GM19025 (cell line): ENCODE results near the gene NCOA4.
"Not testable (repeated sequence)": the region's sequence is repeated elsewhere in the genome, so short reads cannot be mapped to it uniquely, and the experiment has no call there.

Experiments used
- ATAC-seq: cut with Tn5 transposase; IDR thresholded peaks from one replicate; pipeline ENCODE4 v1.9.1; 2021; ENCODE audit warnings: mild to moderate bottlenecking, low read depth, moderate library complexity; ENCODE audit not compliant: unreplicated experiment

Gene NCOA4

GRCh38 chr10:45997994-45998763, 32.2 kb downstream of the NCOA4 start:
- ATAC-seq, result no peak

- no peak for ATAC-seq
These were observed 32.9 kb downstream of the NCOA4 start for GRCh38 chr10:45997557-45997956.

DNA sequence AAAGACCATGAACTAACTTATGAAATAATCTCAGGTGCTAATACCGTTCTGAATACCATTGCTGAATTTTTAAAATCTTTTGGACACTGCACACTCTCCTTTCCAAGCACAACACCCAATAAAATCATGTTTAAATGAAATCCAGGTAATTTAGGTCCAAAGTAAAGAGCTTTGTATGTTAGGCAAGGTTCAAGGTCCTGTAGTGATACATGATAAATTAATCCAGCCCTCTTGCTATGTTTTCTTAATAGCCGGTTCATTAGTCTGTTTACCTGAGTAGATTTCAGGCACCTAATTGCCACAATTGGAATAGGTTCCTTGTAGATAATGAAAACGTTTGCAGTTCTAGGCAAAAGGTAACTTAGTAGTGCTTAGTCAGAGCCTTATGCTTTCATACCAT, 44.8 kb downstream of the NCOA4 start:
- not testable (repeated sequence) for ATAC-seq

DNA sequence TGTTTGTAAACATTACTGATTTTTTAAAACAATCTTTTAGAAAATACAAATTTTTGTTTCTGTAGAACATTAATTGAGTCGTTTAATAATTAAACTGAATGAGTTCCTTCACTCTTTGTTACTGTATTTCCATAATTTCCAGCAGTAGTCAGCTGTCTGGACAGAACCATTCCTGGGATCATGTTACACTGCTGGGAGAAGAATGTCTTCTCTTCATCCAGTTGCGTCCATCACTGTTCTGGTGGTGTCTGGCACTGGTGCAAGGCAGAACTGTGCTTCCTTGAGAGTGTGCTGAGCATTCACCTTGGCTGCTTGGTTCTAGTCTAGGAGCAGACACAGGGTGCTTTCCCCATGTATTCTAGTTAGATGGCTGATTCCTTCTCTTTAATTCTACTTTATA, 46.0 kb downstream of the NCOA4 start:
- not testable (repeated sequence) for ATAC-seq

DNA sequence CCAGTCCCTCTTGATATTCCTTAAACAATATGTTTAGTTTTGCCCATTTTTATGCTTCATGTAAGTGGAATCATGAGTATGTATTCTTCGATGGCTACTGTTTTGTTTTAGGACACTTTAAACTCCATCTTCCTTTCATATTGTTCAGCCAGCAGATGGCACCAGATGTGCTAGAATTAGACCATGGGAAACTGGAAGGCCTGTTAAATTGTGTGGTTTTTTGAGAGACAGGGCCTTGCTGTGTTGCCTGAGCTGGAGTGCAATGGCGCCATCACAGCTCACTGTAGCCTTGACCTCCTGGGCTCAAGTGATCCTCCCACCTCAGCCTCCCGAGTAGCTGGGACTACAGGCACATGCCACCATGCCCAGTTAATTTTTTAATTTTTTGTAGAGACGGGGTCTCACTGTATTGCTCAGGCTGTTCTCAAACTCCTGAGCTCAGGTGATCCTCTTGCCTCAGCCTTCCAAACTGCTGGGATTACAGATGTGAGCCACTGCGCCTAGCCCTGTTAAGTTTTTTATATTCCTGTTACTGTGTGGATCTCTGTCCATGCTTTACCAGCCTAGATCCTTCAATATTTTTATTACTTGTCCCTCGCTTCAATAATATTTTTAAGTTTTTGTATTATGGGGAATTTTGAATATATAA, 46.8 kb downstream of the NCOA4 start:
- not testable (repeated sequence) for ATAC-seq

DNA sequence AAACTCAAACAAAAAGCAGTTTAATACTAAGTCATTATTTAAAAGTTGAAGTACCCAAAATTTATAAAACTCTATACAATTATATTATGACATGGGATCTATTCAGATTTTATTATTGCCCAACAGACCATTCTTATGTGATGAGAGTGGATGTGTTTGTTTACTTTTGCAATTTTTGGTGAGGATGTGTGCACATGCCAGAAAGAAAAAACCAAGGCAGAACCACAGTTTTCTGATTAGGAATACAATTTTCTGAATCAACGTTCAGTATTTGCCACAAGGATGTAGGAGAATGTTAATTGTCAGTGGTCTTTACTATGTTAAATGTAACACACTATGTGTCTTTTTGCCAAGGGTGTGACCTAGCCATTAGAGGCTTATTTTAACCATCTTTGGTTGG, 49.1 kb downstream of the NCOA4 start:
- ATAC-seq, result not testable (repeated sequence)

- peak; percentile 84 for ATAC-seq
These were observed 51.9 kb downstream of the NCOA4 start for GRCh38 chr10:45978554-45978953.

- not testable (repeated sequence) for ATAC-seq
These were observed 56.4 kb downstream of the NCOA4 start for GRCh38 chr10:45974041-45974440.

GRCh38 chr10:45972813-45973169, 57.6 kb downstream of the NCOA4 start:
- ATAC-seq, result not testable (repeated sequence)

GRCh38 chr10:45972106-45972812, 58.2 kb downstream of the NCOA4 start, which contains the start of gene TIMM23:
Gene TIMM23 (plus strand): TSS chr10:45972489. CDS start chr10:45972625, 136 bp downstream.
- peak; percentile 75 for ATAC-seq

DNA sequence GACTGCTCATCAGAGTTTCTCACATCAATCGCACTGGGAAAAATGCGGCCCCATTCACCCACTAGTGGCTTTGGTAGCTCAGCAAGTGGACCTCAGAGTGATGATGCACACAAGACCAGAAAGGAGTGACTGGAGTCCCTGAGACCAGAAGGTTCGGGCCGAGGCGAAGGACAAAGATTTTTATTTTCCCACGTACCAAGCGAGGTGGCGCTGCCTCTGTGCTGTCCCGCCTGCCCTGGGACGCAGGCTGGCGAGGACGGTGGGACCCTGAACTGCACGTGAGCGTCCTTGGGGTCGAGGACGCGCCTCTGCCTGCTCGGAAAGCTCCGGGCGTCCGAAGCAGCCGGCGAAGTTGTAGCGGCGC, 58.7 kb downstream of the NCOA4 start:
- ATAC-seq, result peak; percentile 21

- not testable (repeated sequence) for ATAC-seq
These were observed 59.4 kb downstream of the NCOA4 start for GRCh38 chr10:45971019-45971418.

DNA sequence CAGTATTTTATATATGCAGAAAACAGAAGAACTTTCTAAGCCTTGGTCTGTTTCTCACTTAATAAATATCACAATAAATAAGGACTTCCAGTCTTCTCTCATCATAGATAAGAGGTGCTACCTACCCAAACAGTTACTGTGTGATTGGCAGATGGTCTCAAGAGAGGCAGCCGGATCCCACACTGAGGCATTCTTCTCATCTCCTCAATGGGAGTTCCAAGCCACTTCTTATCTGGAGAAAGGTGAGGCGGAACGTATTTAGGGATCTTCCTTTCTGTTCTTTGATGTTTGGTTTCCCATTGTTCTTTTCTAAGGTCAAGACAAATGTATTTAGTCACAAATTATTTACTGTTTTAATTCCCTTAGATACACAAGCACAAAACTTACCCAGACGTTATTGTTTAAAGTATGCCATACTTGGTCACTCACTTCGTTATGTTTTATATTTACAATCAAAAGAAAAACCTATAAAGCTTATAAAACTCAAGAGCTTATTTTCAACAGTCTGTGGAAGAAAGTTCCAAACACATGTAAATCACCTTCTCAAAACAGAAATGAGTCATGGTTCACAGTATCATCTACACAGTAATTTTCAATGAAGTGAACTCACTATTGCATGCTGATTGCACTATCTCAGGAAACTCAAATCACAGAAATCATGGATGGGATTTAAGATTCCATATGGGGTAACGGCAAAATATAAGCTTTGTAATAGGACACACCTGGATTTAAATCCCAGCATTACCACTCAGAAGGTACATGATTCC, 67.6 kb downstream of the NCOA4 start:
- not testable (repeated sequence) for ATAC-seq

DNA sequence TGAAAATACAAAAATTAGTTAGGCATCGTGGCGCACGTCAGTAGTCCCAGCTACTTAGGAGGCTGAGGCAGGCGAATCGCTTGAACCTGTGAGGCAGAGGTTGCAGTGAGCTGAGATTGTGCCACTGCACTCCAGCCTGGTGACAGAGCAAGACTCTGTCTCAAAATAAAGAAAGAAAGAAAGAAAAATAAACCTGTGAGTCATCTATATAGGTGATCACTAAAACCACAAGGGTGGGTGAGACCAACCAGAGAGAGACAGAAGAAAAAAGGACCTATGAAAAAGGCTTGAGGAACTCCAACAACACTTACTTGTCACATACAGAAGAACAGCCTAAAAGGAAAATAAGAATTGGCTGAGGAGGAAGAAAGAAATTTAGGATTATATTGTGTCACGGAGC, 72.5 kb downstream of the NCOA4 start:
- not testable (repeated sequence) for ATAC-seq

- not testable (repeated sequence) for ATAC-seq
These were observed 73.8 kb downstream of the NCOA4 start for GRCh38 chr10:45956634-45957033.
